NCI-H146 treated with DMSO at 0.1 percent for 48 hours (cell line): ENCODE data around the gene TAAR1.

Experiments used
- DNase-seq: peaks from one replicate; lab custom pipeline; 2025; ENCODE audit not compliant: unreplicated experiment; lab: John Stamatoyannopoulos, UW

The TAAR1 gene

DNA sequence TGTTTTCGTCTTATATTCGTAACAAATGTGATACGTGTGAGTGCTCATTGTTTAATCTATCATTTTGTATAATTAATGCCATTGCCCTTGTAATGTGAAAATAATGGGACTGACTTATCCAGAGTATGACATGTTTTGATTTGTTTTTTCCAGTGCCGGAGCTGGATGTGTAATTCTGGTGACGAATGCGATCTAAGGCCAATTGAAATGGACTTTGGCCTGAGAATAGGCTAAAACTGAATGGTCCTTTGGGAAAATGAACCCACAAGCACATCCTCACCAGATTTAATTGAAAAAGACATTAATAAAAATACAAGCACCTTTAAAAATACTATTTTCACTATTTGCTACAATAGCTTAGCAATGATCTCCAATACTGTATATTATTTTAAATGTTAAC lies 62.8 kb downstream of the TAAR1 start:
- no peak for DNase-seq
